ENCODE measurements around the gene FAM131C. TPM values are rescaled to one million over a fixed set of nuclear protein-coding genes. Genes with fewer than 3 reads are reported as not detected.
"Not testable (repeated sequence)": the region's sequence is repeated elsewhere in the genome, so short reads cannot be mapped to it uniquely, and the experiment has no call there.

The FAM131C gene
- total and polyA plus RNA-seq, 2 donors (not counting 1 experiment from before 2014, with no cell fraction given) = 0.34 to 0.50 TPM

GRCh38 chr1:16110456-16110855, 37.0 kb upstream of the FAM131C start:
- no peaks in the 10 kb centered on the region for H3K36me3 ChIP-seq (ENCODE audit: control insufficient read depth, insufficient read depth, low read length)
- TF ChIP-seq EZH2 (IDR thresholded peaks at IDR 0.05; ENCODE audit: low read length, missing control alignments) = no peak
- no peak for TF ChIP-seq CTCF (conservative IDR thresholded peaks at IDR 0.05 in 1 of 2, IDR thresholded peaks at IDR 0.05 in 1 of 2; ENCODE audit: low read depth in 1 of 2, low read length in 2 of 2)

GRCh38 chr1:16109571-16109970, 36.1 kb upstream of the FAM131C start:
- Histone ChIP-seq H3K9ac (ENCODE audit: insufficient read depth, low read length) (no peak overlapping the region), H3K27ac (ENCODE audit: insufficient read depth, low read length) (no peak overlapping the region), H3K4me1 (ENCODE audit: control insufficient read depth, extremely low read depth, insufficient read depth, low read length) (peaks cover 5% of the 10 kb centered on the region), H3K4me2 (ENCODE audit: extremely low read depth, insufficient read depth, low read length) (no peak overlapping the region), H3K27me3 (ENCODE audit: control insufficient read depth, insufficient read depth, low read length) (no peaks in the 10 kb centered on the region), H3K9me3 (ENCODE audit: control insufficient read depth, insufficient read depth, low read depth, low read length) (no peaks in the 10 kb centered on the region), H3K36me3 (ENCODE audit: control insufficient read depth, insufficient read depth, low read length) (no peaks in the 10 kb centered on the region), H2AFZ (ENCODE audit: low read length) (no peak overlapping the region), H3K4me3 (replicated peaks in 1 of 4; ENCODE audit: control extremely low read depth in 1 of 4, insufficient read depth in 1 of 4, low read depth in 3 of 4, low read length in 4 of 4) (no peak overlapping the region), H3K79me2 (ENCODE audit: control insufficient read depth, insufficient read depth, low read length) (no peaks in the 10 kb centered on the region), H4K20me1 (ENCODE audit: control insufficient read depth, extremely low read depth, insufficient read depth, low read length) (no peaks in the 10 kb centered on the region)
- TF ChIP-seq EZH2 (IDR thresholded peaks at IDR 0.05; ENCODE audit: low read length, missing control alignments) = no peak
- no peak for TF ChIP-seq CTCF (conservative IDR thresholded peaks at IDR 0.05 in 1 of 2, IDR thresholded peaks at IDR 0.05 in 1 of 2; ENCODE audit: low read depth in 1 of 2, low read length in 2 of 2)
- no peak for DNase-seq (ENCODE audit: low read depth in 2 of 2)

More at GRCh38 chr1:16110456-16110855, 37.0 kb upstream of the FAM131C start:
- no peaks in the 10 kb centered on the region for H3K79me2 ChIP-seq (ENCODE audit: control insufficient read depth, insufficient read depth, low read length)
- H3K9ac ChIP-seq (ENCODE audit: insufficient read depth, low read length) = no peak overlapping the region
- H3K27ac ChIP-seq (ENCODE audit: insufficient read depth, low read length) = no peak overlapping the region
- no peaks in the 10 kb centered on the region for H3K27me3 ChIP-seq (ENCODE audit: control insufficient read depth, insufficient read depth, low read length)
- H4K20me1 ChIP-seq (ENCODE audit: control insufficient read depth, extremely low read depth, insufficient read depth, low read length) = no peaks in the 10 kb centered on the region
- H3K4me2 ChIP-seq (ENCODE audit: extremely low read depth, insufficient read depth, low read length) = no peak overlapping the region
- DNase-seq (ENCODE audit: low read depth in 2 of 2) = no peak
- H3K9me3 ChIP-seq (ENCODE audit: control insufficient read depth, insufficient read depth, low read depth, low read length) = no peaks in the 10 kb centered on the region
- H3K4me1 ChIP-seq (ENCODE audit: control insufficient read depth, extremely low read depth, insufficient read depth, low read length) = peaks cover 5% of the 10 kb centered on the region
- H2AFZ ChIP-seq (ENCODE audit: low read length) = no peak overlapping the region
- H3K4me3 ChIP-seq (replicated peaks in 1 of 4; ENCODE audit: control extremely low read depth in 1 of 4, insufficient read depth in 1 of 4, low read depth in 3 of 4, low read length in 4 of 4) = no peak overlapping the region

GRCh38 chr1:16107039-16107438, 33.6 kb upstream of the FAM131C start:
- not testable (repeated sequence) for H3K4me2 ChIP-seq (ENCODE audit: extremely low read depth, insufficient read depth, low read length); H3K4me3 ChIP-seq (replicated peaks in 1 of 4; ENCODE audit: control extremely low read depth in 1 of 4, insufficient read depth in 1 of 4, low read depth in 3 of 4, low read length in 4 of 4); H3K9ac ChIP-seq (ENCODE audit: insufficient read depth, low read length); H3K79me2 ChIP-seq (ENCODE audit: control insufficient read depth, insufficient read depth, low read length); H3K36me3 ChIP-seq (ENCODE audit: control insufficient read depth, insufficient read depth, low read length); H3K27me3 ChIP-seq (ENCODE audit: control insufficient read depth, insufficient read depth, low read length); H3K9me3 ChIP-seq (ENCODE audit: control insufficient read depth, insufficient read depth, low read depth, low read length); DNase-seq (ENCODE audit: low read depth in 2 of 2); H3K27ac ChIP-seq (ENCODE audit: insufficient read depth, low read length); H2AFZ ChIP-seq (ENCODE audit: low read length); H4K20me1 ChIP-seq (ENCODE audit: control insufficient read depth, extremely low read depth, insufficient read depth, low read length); H3K4me1 ChIP-seq (ENCODE audit: control insufficient read depth, extremely low read depth, insufficient read depth, low read length)

Data from fibroblast of lung (primary cell).